Mammary epithelial cell (primary cell): ENCODE results near the gene UPK2.

Experiments used
- EZH2 ChIP-seq: IDR thresholded peaks from 2 replicates; pipeline ENCODE4 v1.6.1; 2012; ENCODE audit warnings: low read length, inconsistent platforms, borderline replicate concordance
- TF ChIP-seq, protein P1 (sequence below), 2 donors: IDR thresholded peaks in 1 of 2; conservative IDR thresholded peaks in 1 of 2; 2 replicates each; pipeline ENCODE4 v1.5.1; 2011 to 2012; ENCODE audit warnings: inconsistent platforms in 2 of 2, low read length in 2 of 2, mild to moderate bottlenecking in 2 of 2, control low read depth in 1 of 2, low read depth in 1 of 2; ENCODE audit not compliant: insufficient read depth in 1 of 2; ENCODE audit errors: extremely low read depth in 1 of 2

- TF ChIP-seq, protein P1, sequence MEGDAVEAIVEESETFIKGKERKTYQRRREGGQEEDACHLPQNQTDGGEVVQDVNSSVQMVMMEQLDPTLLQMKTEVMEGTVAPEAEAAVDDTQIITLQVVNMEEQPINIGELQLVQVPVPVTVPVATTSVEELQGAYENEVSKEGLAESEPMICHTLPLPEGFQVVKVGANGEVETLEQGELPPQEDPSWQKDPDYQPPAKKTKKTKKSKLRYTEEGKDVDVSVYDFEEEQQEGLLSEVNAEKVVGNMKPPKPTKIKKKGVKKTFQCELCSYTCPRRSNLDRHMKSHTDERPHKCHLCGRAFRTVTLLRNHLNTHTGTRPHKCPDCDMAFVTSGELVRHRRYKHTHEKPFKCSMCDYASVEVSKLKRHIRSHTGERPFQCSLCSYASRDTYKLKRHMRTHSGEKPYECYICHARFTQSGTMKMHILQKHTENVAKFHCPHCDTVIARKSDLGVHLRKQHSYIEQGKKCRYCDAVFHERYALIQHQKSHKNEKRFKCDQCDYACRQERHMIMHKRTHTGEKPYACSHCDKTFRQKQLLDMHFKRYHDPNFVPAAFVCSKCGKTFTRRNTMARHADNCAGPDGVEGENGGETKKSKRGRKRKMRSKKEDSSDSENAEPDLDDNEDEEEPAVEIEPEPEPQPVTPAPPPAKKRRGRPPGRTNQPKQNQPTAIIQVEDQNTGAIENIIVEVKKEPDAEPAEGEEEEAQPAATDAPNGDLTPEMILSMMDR (conservative IDR thresholded peaks at IDR 0.05 in 1 of 2, IDR thresholded peaks at IDR 0.05 in 1 of 2; ENCODE audit: extremely low read depth in 1 of 2, insufficient read depth in 1 of 2, low read depth in 1 of 2, low read length in 2 of 2), result no peak
- no peak for TF ChIP-seq EZH2
Measured at GRCh38 chr11:118933486-118933885, 22.6 kb upstream of the UPK2 start.
